Dermis microvascular lymphatic vessel endothelial cell (primary cell): ENCODE data around the gene ADGRD2. TPM values are rescaled to one million over a fixed set of nuclear protein-coding genes. Genes with fewer than 3 reads are reported as not detected.

Experiments
- DNase-seq, 2 donors: peaks; one replicate each; pipeline versions ENCODE4 v3.0.0 to v3.0.0-alpha.2; 2010; ENCODE audit warnings: low read depth in 2 of 2
- total RNA-seq: library from RNA; depleted of rRNA; stranded (reverse); fragments of >200 nt; gene quantifications from 2 replicates; pipeline ENCODE4 v1.2.1, GENCODE V29; 2014

ADGRD2 gene
- total RNA-seq, 1 donor from 2014 or later, result not detected

GRCh38 chr9:124438091-124438490 is 12.2 kb upstream of the ADGRD2 start:
- DNase-seq, result no peak

GRCh38 chr9:124439086-124439485 is 11.2 kb upstream of the ADGRD2 start:
- DNase-seq, result no peak

- DNase-seq, result no peak
Observed at GRCh38 chr9:124439686-124440243, 10.5 kb upstream of the ADGRD2 start.

- no peak for DNase-seq
Observed at GRCh38 chr9:124440786-124441185, 9.5 kb upstream of the ADGRD2 start.

- DNase-seq, result no peak
Observed at GRCh38 chr9:124441291-124441690, 9.0 kb upstream of the ADGRD2 start.

- DNase-seq, result no peak
Observed at GRCh38 chr9:124442379-124442778, 7.9 kb upstream of the ADGRD2 start.

- no peak for DNase-seq
Observed at GRCh38 chr9:124442826-124443225, 7.4 kb upstream of the ADGRD2 start.

- no peak for DNase-seq
Observed at GRCh38 chr9:124443625-124444024, 6.6 kb upstream of the ADGRD2 start.

GRCh38 chr9:124444166-124444565 is 6.1 kb upstream of the ADGRD2 start:
- no peak for DNase-seq

- DNase-seq, result no peak
Observed at GRCh38 chr9:124447297-124447661, 3.0 kb upstream of the ADGRD2 start.

- no peak for DNase-seq
Observed at GRCh38 chr9:124448019-124448418, 2.2 kb upstream of the ADGRD2 start.

GRCh38 chr9:124449381-124450151 is 685 bp upstream of the ADGRD2 start:
- DNase-seq, result no peak

- DNase-seq, result no peak
Observed at GRCh38 chr9:124450931-124451661, 845 bp downstream of the ADGRD2 start.

- no peak for DNase-seq
Observed at GRCh38 chr9:124452326-124452725, 2.1 kb downstream of the ADGRD2 start.

- no peak for DNase-seq
Observed at GRCh38 chr9:124452841-124453585, 2.8 kb downstream of the ADGRD2 start.

GRCh38 chr9:124453586-124454191 is 3.4 kb downstream of the ADGRD2 start:
- DNase-seq, result no peak

GRCh38 chr9:124454296-124454695 is 4.0 kb downstream of the ADGRD2 start:
- DNase-seq, result no peak

GRCh38 chr9:124454791-124455443 is 4.7 kb downstream of the ADGRD2 start:
- DNase-seq, result no peak

GRCh38 chr9:124455820-124456219 is 5.6 kb downstream of the ADGRD2 start:
- DNase-seq, result no peak

GRCh38 chr9:124456341-124457078 is 6.3 kb downstream of the ADGRD2 start:
- DNase-seq, result no peak
